GM12891 (cell line): ENCODE measurements around the gene ARL10.

ENCODE experiments used
- DNase-seq: peaks from one replicate; pipeline ENCODE4 v3.0.0; 2011; ENCODE audit warnings: low spot score; ENCODE audit not compliant: insufficient read length
- FAIRE-seq: peaks from 2 replicates; lab custom pipeline; 2011; peaks lifted over from hg19 to GRCh38; lab: Jason Lieb, UNC
- PAX5 ChIP-seq: IDR thresholded peaks from 2 replicates; pipeline ENCODE4 v1.6.1; 2011; ENCODE audit warnings: low read length, moderate library complexity, mild to moderate bottlenecking; ENCODE audit not compliant: insufficient read depth, severe bottlenecking
- POLR2A ChIP-seq: IDR thresholded peaks from 2 replicates; pipeline ENCODE4 v1.6.1; 2011; ENCODE audit warnings: low read depth, low read length, control low read depth
- POLR2AphosphoS5 ChIP-seq: IDR thresholded peaks from 2 replicates; pipeline ENCODE4 v1.6.1; 2011; ENCODE audit warnings: low read depth, low read length, control low read depth
- POU2F2 ChIP-seq: IDR thresholded peaks from 2 replicates; pipeline ENCODE4 v1.6.1; 2011; ENCODE audit warnings: low read depth, mild to moderate bottlenecking, control low read depth, low read length, moderate library complexity
- SPI1 ChIP-seq: IDR thresholded peaks from 2 replicates; pipeline ENCODE4 v1.6.1; 2011; ENCODE audit warnings: low read depth, low read length, control low read depth
- TAF1 ChIP-seq: IDR thresholded peaks from 2 replicates; pipeline ENCODE4 v1.6.1; 2011; ENCODE audit warnings: low read depth, low read length, control low read depth

ARL10 gene

GRCh38 chr5:176426876-176427275, 61.6 kb downstream of the ARL10 start:
- TF ChIP-seq POU2F2, result no peak
- TF ChIP-seq POLR2AphosphoS5, result no peak
- no peak for TF ChIP-seq POLR2A
- no peak for TF ChIP-seq SPI1
- TF ChIP-seq PAX5, result no peak
- TF ChIP-seq TAF1, result no peak
- DNase-seq (no peak), FAIRE-seq (no peak)

GRCh38 chr5:176427971-176428370, 62.7 kb downstream of the ARL10 start:
- FAIRE-seq, result no peak
- TF ChIP-seq POLR2AphosphoS5 (no peak), PAX5 (no peak), TAF1 (no peak), POU2F2 (no peak), POLR2A (no peak), SPI1 (no peak)
- no peak for DNase-seq

GRCh38 chr5:176429972-176430371, 64.7 kb downstream of the ARL10 start:
- FAIRE-seq (no peak), DNase-seq (no peak)
- TF ChIP-seq PAX5, result no peak
- no peak for TF ChIP-seq TAF1
- TF ChIP-seq POU2F2, result no peak
- TF ChIP-seq POLR2A, result no peak
- no peak for TF ChIP-seq SPI1
- TF ChIP-seq POLR2AphosphoS5, result no peak
